Measurements from ENCODE around the gene PATZ1. TPM values are rescaled to one million over a fixed set of nuclear protein-coding genes. Genes with fewer than 3 reads are reported as not detected.

Gene PATZ1
- total RNA-seq, 2 donors from 2014 or later, result 9.2 to 15.5 TPM

- no peak for DNase-seq (ENCODE audit: low spot score)
- TF ChIP-seq CTCF (IDR thresholded peaks at IDR 0.05), result no peak
- Histone ChIP-seq H3K4me1 (peaks cover 0 to 26% of the 10 kb centered on the region in 2 donors), H3K27me3 (no peaks in the 10 kb centered on the region), H3K36me3 (no peaks in the 10 kb centered on the region), H3K4me3 (no peak overlapping the region), H3K9me3 (no peaks in the 10 kb centered on the region), H3K27ac (peak overlapping the region; percentile 50 to 73)
Observed at GRCh38 chr22:31295831-31296657, 50.1 kb downstream of the PATZ1 start.

- H3K27ac ChIP-seq, result peak overlapping the region; percentile 50 to 73
- peaks cover 0 to 27% of the 10 kb centered on the region in 2 donors for H3K4me1 ChIP-seq
- no peak for DNase-seq (ENCODE audit: low spot score)
- no peaks in the 10 kb centered on the region for H3K36me3 ChIP-seq
- H3K9me3 ChIP-seq, result no peaks in the 10 kb centered on the region
- TF ChIP-seq CTCF (IDR thresholded peaks at IDR 0.05), result no peak
- no peaks in the 10 kb centered on the region for H3K27me3 ChIP-seq
- H3K4me3 ChIP-seq, result no peak overlapping the region
Observed at GRCh38 chr22:31295360-31295759, 50.8 kb downstream of the PATZ1 start.

- peak; percentile 31 to 66 for TF ChIP-seq CTCF (IDR thresholded peaks at IDR 0.05)
- peak; percentile 90 for DNase-seq (ENCODE audit: low spot score)
- Histone ChIP-seq H3K9me3 (no peaks in the 10 kb centered on the region), H3K27me3 (no peaks in the 10 kb centered on the region), H3K4me1 (peaks cover 0 to 56% of the 10 kb centered on the region in 2 donors), H3K4me3 (peak within 1 kb of the TSS; percentile 56 to 73), H3K36me3 (peaks cover 23% of the 10 kb centered on the region), H3K27ac (peak within 1 kb of the TSS; percentile 93 to 99)
Observed at GRCh38 chr22:31292236-31292989, 53.7 kb downstream of the PATZ1 start, which contains the start of gene PIK3IP1. Gene PIK3IP1 (minus strand): TSS chr22:31292488. CDS start chr22:31292344, 144 bp downstream.

GRCh38 chr22:31291481-31292235 lies 54.5 kb downstream of the PATZ1 start:
- peak overlapping the region; percentile 56 to 73 for H3K4me3 ChIP-seq

More at GRCh38 chr22:31291481-31292235, 54.5 kb downstream of the PATZ1 start:
- Histone ChIP-seq H3K4me1 (peaks cover 0 to 56% of the 10 kb centered on the region in 2 donors), H3K9me3 (no peaks in the 10 kb centered on the region), H3K27me3 (no peaks in the 10 kb centered on the region), H3K27ac (peak overlapping the region; percentile 93 to 99), H3K36me3 (peaks cover 26% of the 10 kb centered on the region)
- DNase-seq (ENCODE audit: low spot score), result peak; percentile 58
- TF ChIP-seq CTCF (IDR thresholded peaks at IDR 0.05), result no peak

Measured in right atrium auricular region (tissue), 2 donors.